Nephron progenitor cell (in vitro differentiated cells): ENCODE results near the gene HTT.

ENCODE experiments used
- DNase-seq: peaks from one replicate; pipeline ENCODE4 v3.0.0; 2021
- H3K27ac Mint-ChIP-seq: 2 replicates; pipeline ENCODE4 v1.8.0; 2021; ENCODE audit warnings: mild to moderate bottlenecking, moderate library complexity, mixed read lengths
- H3K27me3 Mint-ChIP-seq: 2 replicates; pipeline ENCODE4 v1.8.0; 2021; ENCODE audit warnings: mild to moderate bottlenecking, low read depth, mixed read lengths; ENCODE audit not compliant: poor library complexity
- H3K36me3 Mint-ChIP-seq: 2 replicates; pipeline ENCODE4 v1.8.0; 2021; ENCODE audit warnings: low read depth, mixed read lengths
- H3K4me1 Mint-ChIP-seq: 2 replicates; pipeline ENCODE4 v1.8.0; 2021; ENCODE audit warnings: mixed read lengths
- H3K4me3 Mint-ChIP-seq: 2 replicates; pipeline ENCODE4 v1.8.0; 2021; ENCODE audit warnings: mild to moderate bottlenecking, moderate library complexity, mixed read lengths
- H3K9me3 Mint-ChIP-seq: 2 replicates; pipeline ENCODE4 v1.8.0; 2021; ENCODE audit warnings: mild to moderate bottlenecking, moderate library complexity, mixed read lengths
- CTCF ChIP-seq: fragments of 200-600 bp; sonication (generic); IDR thresholded peaks from 2 replicates; pipeline ENCODE4 v1.5.0; 2021; ENCODE audit warnings: antibody characterized with exemption

The HTT gene

DNA sequence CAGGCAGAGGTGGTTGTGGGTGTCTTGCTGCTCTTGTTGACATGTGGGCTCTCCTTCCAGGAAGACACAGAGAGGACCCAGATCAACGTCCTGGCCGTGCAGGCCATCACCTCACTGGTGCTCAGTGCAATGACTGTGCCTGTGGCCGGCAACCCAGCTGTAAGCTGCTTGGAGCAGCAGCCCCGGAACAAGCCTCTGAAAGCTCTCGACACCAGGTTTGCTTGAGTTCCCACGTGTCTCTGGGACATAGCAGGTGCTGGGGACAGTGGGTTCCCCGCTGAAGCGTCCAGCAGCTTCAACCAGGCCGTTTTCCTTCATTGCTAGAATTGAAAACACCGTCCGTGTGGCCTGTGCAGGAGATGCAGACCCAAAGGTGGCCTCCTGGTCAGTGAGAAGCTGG lies 148.9 kb downstream of the HTT start:
- no peaks in the 10 kb centered on the region for H3K4me1 Mint-ChIP-seq
- H3K27me3 Mint-ChIP-seq, result peaks cover 3% of the 10 kb centered on the region
- H3K9me3 Mint-ChIP-seq, result no peaks in the 10 kb centered on the region
- no peak overlapping the region for H3K4me3 Mint-ChIP-seq
- no peak for DNase-seq
- peaks cover 37% of the 10 kb centered on the region for H3K36me3 Mint-ChIP-seq
- no peak for TF ChIP-seq CTCF
- H3K27ac Mint-ChIP-seq, result no peak overlapping the region

- peaks cover 3% of the 10 kb centered on the region for H3K27me3 Mint-ChIP-seq
Observed at GRCh38 chr4:3223956-3224748, 149.7 kb downstream of the HTT start.

DNA sequence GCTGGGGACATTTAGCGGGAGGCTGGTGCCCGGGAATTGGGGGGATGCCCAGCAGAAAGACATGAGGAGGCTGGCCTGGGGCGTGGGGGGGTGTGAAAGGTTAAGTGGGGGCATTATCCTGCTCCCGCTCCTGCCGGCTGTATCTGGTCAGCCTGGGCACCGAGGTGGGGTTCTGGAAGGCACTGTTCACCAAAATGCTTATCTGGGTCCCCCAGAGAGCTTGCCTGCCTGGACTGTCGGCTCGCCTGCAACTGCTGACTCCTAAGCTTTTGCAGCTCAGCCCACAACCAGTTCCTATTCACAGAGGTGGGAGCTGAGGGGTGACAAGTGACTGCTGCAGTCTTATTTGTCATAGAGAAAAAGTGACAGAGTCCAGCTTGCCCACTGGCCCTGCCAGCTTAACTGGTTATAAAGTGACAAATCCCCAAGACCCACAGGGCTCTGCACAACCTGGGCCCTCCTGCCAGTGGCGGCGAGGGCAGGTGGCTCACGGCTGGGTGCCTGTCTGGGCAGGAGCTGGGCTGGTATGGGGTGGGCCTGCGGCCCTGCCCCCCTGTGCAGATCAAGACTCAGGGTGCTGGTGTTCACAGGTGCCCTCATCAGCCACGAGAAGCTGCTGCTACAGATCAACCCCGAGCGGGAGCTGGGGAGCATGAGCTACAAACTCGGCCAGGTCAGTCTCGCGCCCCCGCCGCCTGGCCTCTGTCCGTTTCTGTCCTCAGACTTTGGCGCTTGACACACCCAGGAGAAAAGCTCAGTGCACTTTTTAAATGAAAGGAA lies 150.8 kb downstream of the HTT start:
- DNase-seq, result no peak
- H3K27me3 Mint-ChIP-seq, result peaks cover 3% of the 10 kb centered on the region
- peaks cover 47% of the 10 kb centered on the region for H3K36me3 Mint-ChIP-seq
- no peak overlapping the region for H3K27ac Mint-ChIP-seq
- no peak for TF ChIP-seq CTCF
- H3K4me3 Mint-ChIP-seq, result no peak overlapping the region
- H3K9me3 Mint-ChIP-seq, result no peaks in the 10 kb centered on the region
- no peaks in the 10 kb centered on the region for H3K4me1 Mint-ChIP-seq

More at GRCh38 chr4:3223956-3224748, 149.7 kb downstream of the HTT start:
- Mint-ChIP-seq H3K27ac (no peak overlapping the region), H3K9me3 (no peaks in the 10 kb centered on the region), H3K36me3 (peaks cover 37% of the 10 kb centered on the region), H3K4me3 (no peak overlapping the region), H3K4me1 (no peaks in the 10 kb centered on the region)
- no peak for DNase-seq
- no peak for TF ChIP-seq CTCF

DNA sequence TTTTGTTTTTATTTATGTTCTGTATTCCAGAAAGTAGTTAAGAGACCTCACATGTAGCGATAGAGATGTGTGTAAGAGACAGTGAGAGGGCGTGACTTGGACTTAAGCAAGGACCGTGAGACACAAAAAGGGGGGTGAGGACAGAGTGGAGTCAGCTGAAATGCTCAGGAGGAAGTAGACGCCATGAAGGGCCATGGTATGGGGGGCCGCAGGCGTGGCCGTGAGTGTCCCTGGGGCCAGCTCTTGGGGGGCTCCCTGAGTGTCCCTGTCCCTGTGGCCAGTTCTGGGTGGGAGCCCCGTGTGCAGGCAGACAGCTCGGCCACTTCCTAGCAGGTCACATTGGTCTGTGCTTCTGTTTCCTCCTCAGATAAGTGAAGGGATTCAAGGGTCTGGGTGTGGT lies 151.5 kb downstream of the HTT start:
- no peak for TF ChIP-seq CTCF
- Mint-ChIP-seq H3K27ac (no peak overlapping the region), H3K27me3 (peaks cover 3% of the 10 kb centered on the region), H3K36me3 (peaks cover 54% of the 10 kb centered on the region), H3K4me3 (no peak overlapping the region), H3K9me3 (no peaks in the 10 kb centered on the region), H3K4me1 (no peaks in the 10 kb centered on the region)
- DNase-seq, result no peak

DNA sequence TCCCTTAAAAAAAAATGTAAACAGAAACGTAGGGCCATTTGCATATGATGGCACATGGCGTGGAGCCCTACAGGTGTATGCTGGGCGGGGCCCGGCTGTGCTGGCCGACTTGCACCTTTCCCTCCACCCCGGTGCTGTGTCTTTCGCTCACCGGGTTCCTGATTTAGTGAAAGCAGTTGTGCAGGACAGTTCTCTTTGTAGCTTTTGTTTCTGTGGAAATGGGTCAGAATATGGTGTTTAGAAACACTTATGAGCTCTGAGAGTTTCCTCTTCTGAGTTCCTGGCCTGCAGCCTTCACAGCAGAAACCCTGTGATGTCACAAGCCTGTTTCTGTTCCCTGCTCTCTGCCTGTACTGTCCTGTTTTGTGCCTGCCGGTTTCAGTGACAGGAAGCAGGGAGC lies 152.0 kb downstream of the HTT start:
- H3K4me3 Mint-ChIP-seq, result no peak overlapping the region
- peak overlapping the region; percentile 87 for H3K27ac Mint-ChIP-seq
- peaks cover 55% of the 10 kb centered on the region for H3K36me3 Mint-ChIP-seq
- no peak for TF ChIP-seq CTCF
- no peaks in the 10 kb centered on the region for H3K9me3 Mint-ChIP-seq
- H3K4me1 Mint-ChIP-seq, result no peaks in the 10 kb centered on the region
- H3K27me3 Mint-ChIP-seq, result peaks cover 3% of the 10 kb centered on the region
- DNase-seq, result no peak
